ENCODE measurements around the gene TMCC3.

The TMCC3 gene

GRCh38 chr12:94525951-94526350 is 124.4 kb downstream of the TMCC3 start:
- ATAC-seq, result no peak
